AG09309 (cell line): ENCODE results near the gene ZBTB43.

Experiments used
- DNase-seq: peaks from one replicate; pipeline ENCODE4 v3.0.0-alpha.2; 2010; ENCODE audit warnings: low read depth
- H3K4me3 ChIP-seq: 2 replicates; pipeline ENCODE4 v1.5.1; 2011; ENCODE audit warnings: mild to moderate bottlenecking, low read depth, low read length, moderate library complexity; ENCODE audit not compliant: control insufficient read depth
- CTCF ChIP-seq: IDR thresholded peaks from 2 replicates; pipeline ENCODE4 v1.5.1; 2011; ENCODE audit warnings: mild to moderate bottlenecking, low read depth, low read length, inconsistent platforms; ENCODE audit not compliant: insufficient read depth, control insufficient read depth; ENCODE audit errors: missing control alignments

The ZBTB43 gene

GRCh38 chr9:126829035-126829434, 24.2 kb downstream of the ZBTB43 start:
- no peak for DNase-seq
- H3K4me3 ChIP-seq: no peak overlapping the region
- no peak for TF ChIP-seq CTCF

GRCh38 chr9:126830827-126831226, 26.0 kb downstream of the ZBTB43 start:
- no peak for TF ChIP-seq CTCF
- H3K4me3 ChIP-seq: no peak overlapping the region
- DNase-seq: no peak

GRCh38 chr9:126832440-126832839, 27.6 kb downstream of the ZBTB43 start:
- no peak for DNase-seq
- no peak for TF ChIP-seq CTCF
- H3K4me3 ChIP-seq: no peak overlapping the region

GRCh38 chr9:126833020-126833419, 28.2 kb downstream of the ZBTB43 start:
- H3K4me3 ChIP-seq: no peak overlapping the region
- DNase-seq: no peak
- no peak for TF ChIP-seq CTCF

GRCh38 chr9:126833710-126834345, 29.0 kb downstream of the ZBTB43 start:
- no peak for TF ChIP-seq CTCF
- H3K4me3 ChIP-seq: no peak overlapping the region
- DNase-seq: no peak

GRCh38 chr9:126834672-126835071, 29.8 kb downstream of the ZBTB43 start:
- H3K4me3 ChIP-seq: no peak overlapping the region
- DNase-seq: no peak
- no peak for TF ChIP-seq CTCF
